DND-41 (cell line): ENCODE results near the gene SCUBE1.

ENCODE experiments used
- ATAC-seq: fragments of 200-7000 bp; cut with Tn5 transposase; 3 replicates; pipeline ENCODE4 v1.9.1; 2021; ENCODE audit warnings: low read depth; ENCODE audit not compliant: insufficient read depth
- DNase-seq: peaks from one replicate; pipeline ENCODE4 v3.0.0-alpha.2; 2020
- H2AFZ ChIP-seq: 2 replicates; pipeline ENCODE4 v1.6.0; 2012; ENCODE audit warnings: low read depth, low read length
- H3K27ac ChIP-seq: 2 replicates; pipeline ENCODE4 v1.5.1; 2012; ENCODE audit warnings: low read length, inconsistent platforms
- H3K27me3 ChIP-seq: fragments of 200-600 bp; sonication (generic); 2 replicates; pipeline ENCODE4 v1.6.0; 2012; ENCODE audit warnings: low read length, mild to moderate bottlenecking, inconsistent platforms; ENCODE audit not compliant: insufficient read depth, poor library complexity
- H3K36me3 ChIP-seq: 2 replicates; pipeline ENCODE4 v1.5.1; 2012; ENCODE audit warnings: low read length, inconsistent platforms; ENCODE audit not compliant: insufficient read depth
- H3K4me1 ChIP-seq: 2 replicates; pipeline ENCODE4 v1.5.1; 2012; ENCODE audit warnings: mild to moderate bottlenecking, low read length; ENCODE audit not compliant: insufficient read depth
- H3K4me2 ChIP-seq: 2 replicates; pipeline ENCODE4 v1.6.0; 2012; ENCODE audit warnings: mild to moderate bottlenecking, moderate library complexity, low read length, inconsistent platforms; ENCODE audit not compliant: insufficient read depth
- H3K4me3 ChIP-seq, 2 experiments: fragments of 200-600 bp in 1 of 2; shearing (Covaris generic) in 1 of 2; 2 replicates each; pipeline ENCODE4 v1.5.1; 2012 to 2016; ENCODE audit warnings: inconsistent platforms in 2 of 2, low read length in 2 of 2, mild to moderate bottlenecking in 2 of 2, low read depth in 1 of 2, moderate library complexity in 1 of 2
- H3K79me2 ChIP-seq: 2 replicates; pipeline ENCODE4 v1.6.0; 2012; ENCODE audit warnings: low read length, inconsistent platforms; ENCODE audit not compliant: insufficient read depth
- H3K9ac ChIP-seq: 2 replicates; pipeline ENCODE4 v1.6.0; 2012; ENCODE audit warnings: low read depth, mild to moderate bottlenecking, inconsistent platforms, low read length, moderate library complexity
- H3K9me3 ChIP-seq: 2 replicates; pipeline ENCODE4 v1.5.1; 2012; ENCODE audit warnings: low read length, moderate library complexity, mild to moderate bottlenecking, inconsistent platforms; ENCODE audit not compliant: insufficient read depth, severe bottlenecking
- H4K20me1 ChIP-seq: 2 replicates; pipeline ENCODE4 v1.6.0; 2012; ENCODE audit warnings: low read length; ENCODE audit not compliant: insufficient read depth
- CTCF ChIP-seq: IDR thresholded peaks from 2 replicates; pipeline ENCODE4 v1.5.1; 2012; ENCODE audit warnings: borderline replicate concordance, low read length, moderate library complexity, mild to moderate bottlenecking; ENCODE audit not compliant: poor library complexity, severe bottlenecking; ENCODE audit errors: extremely low read depth
- EZH2 ChIP-seq: IDR thresholded peaks from 3 replicates; pipeline ENCODE4 v1.6.1; 2012; ENCODE audit warnings: borderline replicate concordance, low read depth, mild to moderate bottlenecking, moderate library complexity, low read length, inconsistent platforms; ENCODE audit not compliant: severe bottlenecking

Gene SCUBE1

GRCh38 chr22:43303751-43304150 is 39.4 kb downstream of the SCUBE1 start:
- no peak for TF ChIP-seq CTCF
- TF ChIP-seq EZH2: no peak
- H3K79me2 ChIP-seq: no peaks in the 10 kb centered on the region
- DNase-seq (no peak), ATAC-seq (no peak)
- no peak overlapping the region for H3K9ac ChIP-seq
- H3K36me3 ChIP-seq: no peaks in the 10 kb centered on the region
- H3K4me3 ChIP-seq: no peak overlapping the region
- H3K27ac ChIP-seq: no peak overlapping the region
- H2AFZ ChIP-seq: no peak overlapping the region
- no peak overlapping the region for H3K4me2 ChIP-seq
- no peaks in the 10 kb centered on the region for H3K4me1 ChIP-seq
- no peaks in the 10 kb centered on the region for H3K9me3 ChIP-seq
- H4K20me1 ChIP-seq: peaks cover 7% of the 10 kb centered on the region; the same call in 1 of the 2 replicates
- H3K27me3 ChIP-seq: no peaks in the 10 kb centered on the region

GRCh38 chr22:43303166-43303565 is 40.0 kb downstream of the SCUBE1 start:
- H3K9me3 ChIP-seq: no peaks in the 10 kb centered on the region
- H3K4me1 ChIP-seq: no peaks in the 10 kb centered on the region
- no peaks in the 10 kb centered on the region for H3K79me2 ChIP-seq
- no peaks in the 10 kb centered on the region for H3K27me3 ChIP-seq
- no peak overlapping the region for H3K4me2 ChIP-seq
- H4K20me1 ChIP-seq: peaks cover 7% of the 10 kb centered on the region; the same call in 1 of the 2 replicates
- H3K27ac ChIP-seq: no peak overlapping the region
- TF ChIP-seq EZH2: no peak
- TF ChIP-seq CTCF: no peak
- H3K4me3 ChIP-seq: no peak overlapping the region
- H2AFZ ChIP-seq: no peak overlapping the region
- H3K9ac ChIP-seq: no peak overlapping the region
- DNase-seq (no peak), ATAC-seq (no peak)
- no peaks in the 10 kb centered on the region for H3K36me3 ChIP-seq

- Histone ChIP-seq H3K4me3 (no peak overlapping the region), H3K36me3 (no peaks in the 10 kb centered on the region), H2AFZ (no peak overlapping the region), H3K27me3 (no peaks in the 10 kb centered on the region), H3K4me2 (no peak overlapping the region), H3K27ac (no peak overlapping the region), H3K4me1 (no peaks in the 10 kb centered on the region), H4K20me1 (peaks cover 7% of the 10 kb centered on the region; the same call in 1 of the 2 replicates), H3K9me3 (no peaks in the 10 kb centered on the region), H3K9ac (no peak overlapping the region), H3K79me2 (no peaks in the 10 kb centered on the region)
- DNase-seq (no peak), ATAC-seq (no peak)
- no peak for TF ChIP-seq EZH2
- no peak for TF ChIP-seq CTCF
These were observed 40.6 kb downstream of the SCUBE1 start for GRCh38 chr22:43302531-43303041.

- no peak overlapping the region for H3K4me2 ChIP-seq
- no peak overlapping the region for H2AFZ ChIP-seq
- no peak for DNase-seq
- H3K27me3 ChIP-seq: no peaks in the 10 kb centered on the region
- no peaks in the 10 kb centered on the region for H3K9me3 ChIP-seq
- no peaks in the 10 kb centered on the region for H3K36me3 ChIP-seq
- no peaks in the 10 kb centered on the region for H3K79me2 ChIP-seq
- H3K27ac ChIP-seq: no peak overlapping the region
- ATAC-seq: no peak
- no peak overlapping the region for H3K9ac ChIP-seq
- no peak for TF ChIP-seq EZH2
- TF ChIP-seq CTCF: no peak
- no peak overlapping the region for H3K4me3 ChIP-seq
- no peaks in the 10 kb centered on the region for H3K4me1 ChIP-seq
- peaks cover 7% of the 10 kb centered on the region; the same call in 1 of the 2 replicates for H4K20me1 ChIP-seq
These were observed 41.3 kb downstream of the SCUBE1 start for GRCh38 chr22:43301866-43302265.
